ENCODE results near the gene YWHAH. TPM values are rescaled to one million over a fixed set of nuclear protein-coding genes. Genes with fewer than 3 reads are reported as not detected.

Gene YWHAH
- 66.4 and 74.2 TPM in 2 replicates for total RNA-seq

GRCh38 chr22:31943978-31944699 is at the start of gene YWHAH:
TSS of gene YWHAH (plus strand) at chr22:31944535. CDS start at chr22:31944734, 199 bp downstream.

Other genes starting within 250 kb of the YWHAH start
- gene PRR14L, start 194.4 kb upstream of the YWHAH start, total RNA-seq = 17.4 and 19.0 TPM in 2 replicates
- gene DEPDC5, start 190.5 kb upstream of the YWHAH start, total RNA-seq = 3.6 and 7.5 TPM in 2 replicates
- 0.09 and 0.21 TPM in 2 replicates for gene SLC5A1, start 98.7 kb downstream of the YWHAH start, total RNA-seq
- gene C22orf42, start 214.8 kb downstream of the YWHAH start, total RNA-seq = not detected in 2 replicates

All from airway epithelial cell (primary cell).